Liver (tissue), 3 donors: ENCODE data around the gene PELO.

Source experiments
- CTCF ChIP-seq: fragments of 150-350 bp; IDR thresholded peaks from 2 replicates; pipeline ENCODE4 v1.5.1; 2017; ENCODE audit warnings: improper control_type of control experiment, low read depth, low read length; ENCODE audit not compliant: missing input control
- EGR1 ChIP-seq, 2 donors: IDR thresholded peaks; 2 replicates each; pipeline ENCODE4 v1.6.1; 2016 to 2018; ENCODE audit warnings: antibody characterized with exemption in 2 of 2, low read depth in 2 of 2
- JUND ChIP-seq, 2 donors: IDR thresholded peaks; 2 replicates each; pipeline ENCODE4 v1.6.1; 2016; ENCODE audit warnings: antibody characterized with exemption in 2 of 2
- donor health status: healthy.
- donor health status: healthy.

GRCh38 chr5:52807723-52808122 is 20.0 kb downstream of the PELO start:
- TF ChIP-seq EGR1 (IDR thresholded peaks at IDR 0.05; ENCODE audit: low read depth in 2 of 2) = no peak
- TF ChIP-seq CTCF = no peak
- TF ChIP-seq JUND (IDR thresholded peaks at IDR 0.05) = no peak
